Thyroid gland (tissue), 4 donors: ENCODE data around the gene SLC66A1. TPM values are rescaled to one million over a fixed set of nuclear protein-coding genes. Genes with fewer than 3 reads are reported as not detected.

ENCODE experiments used
- DNase-seq, 2 donors: peaks; one replicate each; pipeline ENCODE4 v3.0.0-alpha.2; 2019
- H3K27ac ChIP-seq, 3 donors: fragments of 200-600 bp; sonication (generic); 1 replicate in 2 of 3; 2 replicates in 1 of 3; pipeline ENCODE4 v1.5.1; 2016 to 2019; ENCODE audit warnings: mild to moderate bottlenecking in 1 of 3, moderate library complexity in 1 of 3
- H3K27me3 ChIP-seq: fragments of 200-600 bp; sonication (generic); one replicate; pipeline ENCODE4 v1.5.1; 2019
- H3K36me3 ChIP-seq, 2 donors: fragments of 200-600 bp; sonication (generic); one replicate each; pipeline ENCODE4 v1.5.1; 2016 to 2019
- H3K4me1 ChIP-seq, 2 donors: fragments of 200-600 bp; sonication (generic); one replicate each; pipeline ENCODE4 v1.5.1; 2017 to 2019
- H3K4me3 ChIP-seq, 3 donors: fragments of 200-600 bp; sonication (generic); replicated peaks in 1 of 3; 1 replicate in 2 of 3; 2 replicates in 1 of 3; pipeline ENCODE4 v1.5.1; 2016; ENCODE audit warnings: mild to moderate bottlenecking in 1 of 3
- H3K9me3 ChIP-seq: fragments of 200-600 bp; sonication (generic); one replicate; pipeline ENCODE4 v1.5.1; 2017
- POLR2A ChIP-seq, 2 donors: fragments of 450-650 bp; IDR thresholded peaks; one replicate each; pipeline ENCODE4 v1.6.1; 2017; ENCODE audit warnings: antibody characterized with exemption in 2 of 2, mild to moderate bottlenecking in 2 of 2, moderate library complexity in 1 of 2
- WGBS, 2 donors: methylation state at CpG; one replicate each; pipeline ENCODE4 v1.1.5; 2017; 5-methylcytosine and 5-hydroxymethylcytosine counted together
- intact Hi-C: fragments of 100-400 bp; cut with DNase I; formaldehyde crosslinking; loops from one replicate; pipeline ENCODE4 v1.15.1; 2023
- total RNA-seq, 4 donors: library from RNA; depleted of rRNA; stranded (reverse); fragments of >200 nt; gene quantifications; one replicate each; pipeline ENCODE4 v1.2.3, GENCODE V29; 2016
- TF ChIP-seq, protein P1 (sequence below), 6 experiments: fragments of 200-600 bp in 3 of 6; fragments of 450-650 bp in 3 of 6; sonication (generic) in 3 of 6; IDR thresholded peaks; one replicate each; pipeline ENCODE4 v1.5.1; 2016 to 2019; ENCODE audit warnings: antibody characterized with exemption in 6 of 6, mild to moderate bottlenecking in 2 of 6, inconsistent platforms in 1 of 6, moderate library complexity in 1 of 6

SLC66A1 gene
- total RNA-seq, 4 donors from 2014 or later, result 17.6 to 24.6 (median 17.8) TPM

DNA sequence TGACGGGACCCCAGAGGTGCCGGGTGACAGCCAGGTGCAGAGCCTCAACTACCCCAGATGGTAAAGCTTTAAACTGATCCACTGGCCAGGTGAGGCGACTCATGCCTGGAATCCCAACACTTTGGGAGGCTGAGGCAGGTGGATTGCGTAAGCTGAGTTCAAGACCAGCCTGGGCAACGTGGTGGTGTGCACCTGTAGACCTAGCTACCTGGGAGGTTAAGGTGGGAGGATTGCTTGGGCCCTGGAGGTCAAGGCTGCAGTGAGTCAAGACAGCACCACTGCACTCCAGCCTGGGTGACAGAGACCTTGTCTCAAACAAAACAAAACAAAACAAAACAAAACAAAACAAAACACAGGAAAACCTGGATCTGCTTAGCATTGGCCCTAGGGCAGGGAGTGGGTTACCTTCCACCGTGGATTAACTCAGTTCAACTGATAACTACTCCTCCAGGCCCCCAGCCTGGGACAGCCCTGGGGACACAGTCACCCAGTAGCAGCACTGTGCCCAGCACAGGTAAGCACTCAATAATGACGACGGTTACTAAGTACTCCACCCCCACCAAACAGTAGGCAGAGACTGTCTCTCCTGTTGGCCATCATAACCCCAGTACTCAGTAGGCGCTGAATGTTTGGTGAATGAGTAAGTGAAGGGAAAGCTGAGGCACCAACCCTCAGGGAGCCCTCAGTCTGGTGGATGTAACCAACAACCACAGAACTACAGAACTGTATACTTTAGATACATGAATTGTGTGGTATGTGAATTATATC, 21.6 kb downstream of the SLC66A1 start:
- intact Hi-C loops, result no loop called here
- DNase-seq, result no peak
- no peak overlapping the region for H3K27ac ChIP-seq
- no peaks in the 10 kb centered on the region for H3K9me3 ChIP-seq
- H3K27me3 ChIP-seq, result no peaks in the 10 kb centered on the region
- no peak overlapping the region for H3K4me3 ChIP-seq
- no peaks in the 10 kb centered on the region for H3K4me1 ChIP-seq
- TF ChIP-seq, protein P1, sequence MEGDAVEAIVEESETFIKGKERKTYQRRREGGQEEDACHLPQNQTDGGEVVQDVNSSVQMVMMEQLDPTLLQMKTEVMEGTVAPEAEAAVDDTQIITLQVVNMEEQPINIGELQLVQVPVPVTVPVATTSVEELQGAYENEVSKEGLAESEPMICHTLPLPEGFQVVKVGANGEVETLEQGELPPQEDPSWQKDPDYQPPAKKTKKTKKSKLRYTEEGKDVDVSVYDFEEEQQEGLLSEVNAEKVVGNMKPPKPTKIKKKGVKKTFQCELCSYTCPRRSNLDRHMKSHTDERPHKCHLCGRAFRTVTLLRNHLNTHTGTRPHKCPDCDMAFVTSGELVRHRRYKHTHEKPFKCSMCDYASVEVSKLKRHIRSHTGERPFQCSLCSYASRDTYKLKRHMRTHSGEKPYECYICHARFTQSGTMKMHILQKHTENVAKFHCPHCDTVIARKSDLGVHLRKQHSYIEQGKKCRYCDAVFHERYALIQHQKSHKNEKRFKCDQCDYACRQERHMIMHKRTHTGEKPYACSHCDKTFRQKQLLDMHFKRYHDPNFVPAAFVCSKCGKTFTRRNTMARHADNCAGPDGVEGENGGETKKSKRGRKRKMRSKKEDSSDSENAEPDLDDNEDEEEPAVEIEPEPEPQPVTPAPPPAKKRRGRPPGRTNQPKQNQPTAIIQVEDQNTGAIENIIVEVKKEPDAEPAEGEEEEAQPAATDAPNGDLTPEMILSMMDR (IDR thresholded peaks at IDR 0.05), result no peak
- TF ChIP-seq POLR2A (IDR thresholded peaks at IDR 0.05), result no peak
- H3K36me3 ChIP-seq, result peaks cover 2 to 3% of the 10 kb centered on the region in 2 donors
- 76 to 88% methylated on average over 6 to 9 of the region's 9 CpGs for whole genome bisulfite sequencing, 2 donors

GRCh38 chr1:19336543-19336942, 24.4 kb downstream of the SLC66A1 start:
- 85 to 90% methylated on average over 7 of the region's 7 CpGs for WGBS, 2 donors
- H3K27me3 ChIP-seq, result no peaks in the 10 kb centered on the region
- H3K4me3 ChIP-seq, result no peak overlapping the region
- H3K36me3 ChIP-seq, result peaks cover 0 to 9% of the 10 kb centered on the region in 2 donors
- DNase-seq, result no peak
- no peak overlapping the region for H3K27ac ChIP-seq
- H3K4me1 ChIP-seq, result no peaks in the 10 kb centered on the region
- intact Hi-C loops, result no loop called here
- H3K9me3 ChIP-seq, result no peaks in the 10 kb centered on the region
- TF ChIP-seq, protein P1 (IDR thresholded peaks at IDR 0.05), result no peak
- no peak for TF ChIP-seq POLR2A (IDR thresholded peaks at IDR 0.05)

- intact Hi-C loops, result no loop called here
- Histone ChIP-seq H3K9me3 (no peaks in the 10 kb centered on the region), H3K4me3 (no peak overlapping the region), H3K36me3 (peaks cover 1 to 12% of the 10 kb centered on the region in 2 donors), H3K27ac (no peak overlapping the region), H3K4me1 (peaks cover 0 to 6% of the 10 kb centered on the region in 2 donors), H3K27me3 (no peaks in the 10 kb centered on the region)
- 88 to 94% methylated on average over 4 of the region's 4 CpGs for WGBS, 2 donors
- DNase-seq, result no peak
- TF ChIP-seq, protein P1 (IDR thresholded peaks at IDR 0.05), result no peak
- no peak for TF ChIP-seq POLR2A (IDR thresholded peaks at IDR 0.05)
Measured at GRCh38 chr1:19337289-19337688, 25.2 kb downstream of the SLC66A1 start.

DNA sequence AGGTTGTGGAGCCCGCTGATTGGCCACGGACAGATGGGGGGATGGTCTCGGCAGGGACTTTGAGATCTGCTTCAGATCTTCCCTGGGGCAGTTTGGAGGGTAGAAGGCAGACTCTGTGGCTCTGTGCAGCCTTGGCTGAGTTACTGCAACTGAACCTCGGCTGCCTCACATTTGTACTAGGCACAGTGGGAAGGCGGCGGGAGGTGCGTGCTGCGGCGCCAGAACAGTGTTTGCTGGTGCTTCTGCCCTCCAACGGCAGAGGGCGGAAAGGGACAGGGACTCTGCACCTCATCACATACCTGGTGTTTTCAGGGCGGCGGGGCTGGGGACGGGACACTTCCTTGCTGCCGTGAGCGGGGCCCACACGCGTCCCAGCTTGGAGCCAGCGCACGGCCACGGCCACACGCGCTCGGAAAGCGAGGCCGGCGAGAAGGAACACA, 26.2 kb downstream of the SLC66A1 start:
- TF ChIP-seq, protein P1 (IDR thresholded peaks at IDR 0.05), result peak in 3 of 6 experiments; percentile 16 to 42 (median 40)
- no peak for TF ChIP-seq POLR2A (IDR thresholded peaks at IDR 0.05)
- Histone ChIP-seq H3K27me3 (no peaks in the 10 kb centered on the region), H3K4me3 (no peak overlapping the region), H3K36me3 (peaks cover 12 to 21% of the 10 kb centered on the region in 2 donors), H3K4me1 (peaks cover 0 to 6% of the 10 kb centered on the region in 2 donors), H3K27ac (no peak overlapping the region), H3K9me3 (no peaks in the 10 kb centered on the region)
- intact Hi-C loops, result no loop called here
- 68 to 69% methylated on average over 18 to 27 of the region's 27 CpGs for WGBS, 2 donors
- peak; percentile 46 to 52 for DNase-seq

GRCh38 chr1:19339214-19339861, 27.2 kb downstream of the SLC66A1 start:
- H3K4me1 ChIP-seq, result peaks cover 0 to 6% of the 10 kb centered on the region in 2 donors
- no peaks in the 10 kb centered on the region for H3K27me3 ChIP-seq
- peaks cover 20 to 29% of the 10 kb centered on the region in 2 donors for H3K36me3 ChIP-seq
- H3K27ac ChIP-seq, result no peak overlapping the region
- DNase-seq, result no peak
- intact Hi-C loops, result no loop called here
- 90% methylated on average over 19 of the region's 19 CpGs for WGBS, 2 donors
- H3K4me3 ChIP-seq, result no peak overlapping the region
- H3K9me3 ChIP-seq, result no peaks in the 10 kb centered on the region
- no peak for TF ChIP-seq POLR2A (IDR thresholded peaks at IDR 0.05)
- TF ChIP-seq, protein P1 (IDR thresholded peaks at IDR 0.05), result no peak
